Rectal smooth muscle tissue (tissue), 1 donor: Measurements from ENCODE around the gene NRXN2.

ENCODE experiments used
- H3K27ac ChIP-seq: one replicate; pipeline ENCODE4 v1.7.0; 2013; ENCODE audit warnings: low read depth, low read length, inconsistent platforms
- H3K27me3 ChIP-seq: one replicate; pipeline ENCODE4 v1.7.0; 2013; ENCODE audit warnings: low read length; ENCODE audit not compliant: control insufficient read depth, insufficient read depth
- H3K36me3 ChIP-seq: one replicate; pipeline ENCODE4 v1.7.0; 2013; ENCODE audit warnings: low read length; ENCODE audit not compliant: control insufficient read depth, insufficient read depth
- H3K4me1 ChIP-seq: one replicate; pipeline ENCODE4 v1.7.0; 2013; ENCODE audit warnings: low read length; ENCODE audit not compliant: control insufficient read depth, insufficient read depth
- H3K4me3 ChIP-seq: one replicate; pipeline ENCODE4 v1.7.0; 2013; ENCODE audit warnings: low read length
- H3K9ac ChIP-seq: one replicate; pipeline ENCODE4 v1.7.0; 2013; ENCODE audit warnings: low read length

NRXN2 gene

GRCh38 chr11:64734811-64735724 is 12.1 kb upstream of the NRXN2 start:
- H3K27me3 ChIP-seq, result no peaks in the 10 kb centered on the region
- no peak overlapping the region for H3K9ac ChIP-seq
- H3K27ac ChIP-seq, result no peak overlapping the region
- peaks cover 3% of the 10 kb centered on the region for H3K4me1 ChIP-seq
- peaks cover 5% of the 10 kb centered on the region for H3K36me3 ChIP-seq
- no peak overlapping the region for H3K4me3 ChIP-seq

GRCh38 chr11:64731601-64732000 is 8.6 kb upstream of the NRXN2 start:
- Histone ChIP-seq H3K4me3 (no peak overlapping the region), H3K9ac (no peak overlapping the region), H3K4me1 (peaks cover 3% of the 10 kb centered on the region), H3K27ac (no peak overlapping the region), H3K27me3 (no peaks in the 10 kb centered on the region), H3K36me3 (peaks cover 5% of the 10 kb centered on the region)

DNA sequence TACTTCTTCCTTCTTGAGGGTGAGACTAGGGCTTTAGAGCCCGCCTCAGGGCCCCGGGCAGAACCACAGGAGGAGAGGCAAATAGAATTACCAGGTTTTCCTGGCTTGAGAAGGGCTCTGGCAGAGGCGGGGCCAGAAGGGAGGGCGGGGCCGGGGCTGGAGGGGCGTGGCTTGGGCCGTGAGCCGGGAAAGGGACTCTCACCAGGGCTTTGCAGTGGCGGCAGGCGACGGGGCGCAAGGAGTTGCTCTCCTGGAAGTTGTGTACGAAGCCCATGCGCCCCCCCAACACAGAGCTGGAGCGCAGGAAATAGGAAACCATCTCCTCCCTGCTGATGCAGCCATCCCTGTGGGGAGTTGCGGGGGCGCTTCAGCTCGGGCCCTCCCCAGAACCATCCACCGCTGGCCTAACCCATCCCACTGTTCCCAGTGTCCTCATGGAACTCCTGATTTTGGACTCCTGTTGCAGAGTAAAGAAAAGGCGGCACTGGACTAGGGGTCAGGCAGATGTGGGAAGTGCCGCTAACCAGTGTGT is 6.9 kb upstream of the NRXN2 start:
- H3K9ac ChIP-seq, result no peak overlapping the region
- H3K27me3 ChIP-seq, result no peaks in the 10 kb centered on the region
- peaks cover 5% of the 10 kb centered on the region for H3K36me3 ChIP-seq
- H3K4me1 ChIP-seq, result peaks cover 3% of the 10 kb centered on the region
- H3K27ac ChIP-seq, result no peak overlapping the region
- H3K4me3 ChIP-seq, result no peak overlapping the region

DNA sequence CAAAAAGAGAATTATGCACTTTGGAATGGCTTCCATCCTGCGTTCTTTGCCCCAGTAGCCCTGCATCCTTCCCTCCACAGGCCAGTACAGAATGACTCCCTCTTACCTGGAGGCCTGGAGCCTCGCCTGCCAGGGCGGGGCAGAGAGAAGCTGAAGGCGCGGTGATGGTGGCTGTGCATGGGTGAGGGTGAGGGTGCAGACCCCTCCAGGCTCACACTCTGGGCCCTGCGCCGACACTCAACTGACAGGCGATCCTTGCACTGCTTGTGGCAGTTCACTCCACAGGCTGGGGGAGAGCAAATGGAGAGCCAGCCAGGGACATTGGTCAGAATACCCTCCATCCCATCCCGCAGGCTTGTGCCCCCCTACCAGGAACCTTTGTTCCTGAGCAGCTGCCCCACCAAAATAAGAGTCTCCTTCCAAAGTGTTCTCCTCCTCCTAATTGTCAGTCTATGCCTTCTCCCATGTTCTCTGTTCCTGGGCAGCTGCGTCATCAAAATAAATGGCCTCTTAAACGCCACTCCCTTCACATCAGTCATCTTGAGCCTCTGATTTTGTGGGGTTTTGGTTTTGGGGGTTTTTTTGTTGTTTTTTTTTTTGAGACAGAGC is 5.9 kb upstream of the NRXN2 start:
- Histone ChIP-seq H3K27ac (no peak overlapping the region), H3K4me3 (no peak overlapping the region), H3K27me3 (no peaks in the 10 kb centered on the region), H3K4me1 (peaks cover 3% of the 10 kb centered on the region), H3K9ac (no peak overlapping the region), H3K36me3 (peaks cover 5% of the 10 kb centered on the region)

- peaks cover 5% of the 10 kb centered on the region for H3K36me3 ChIP-seq
- no peak overlapping the region for H3K27ac ChIP-seq
- H3K4me3 ChIP-seq, result no peak overlapping the region
- H3K27me3 ChIP-seq, result no peaks in the 10 kb centered on the region
- H3K4me1 ChIP-seq, result peaks cover 3% of the 10 kb centered on the region
- H3K9ac ChIP-seq, result no peak overlapping the region
Observed at GRCh38 chr11:64726867-64727530, 4.0 kb upstream of the NRXN2 start.

- Histone ChIP-seq H3K4me1 (peaks cover 3% of the 10 kb centered on the region), H3K27ac (no peak overlapping the region), H3K36me3 (peaks cover 5% of the 10 kb centered on the region), H3K9ac (no peak overlapping the region), H3K4me3 (no peak overlapping the region), H3K27me3 (peaks cover 7% of the 10 kb centered on the region)
Observed at GRCh38 chr11:64726211-64726641, 3.2 kb upstream of the NRXN2 start.

GRCh38 chr11:64724863-64725532 is 2.0 kb upstream of the NRXN2 start:
- Histone ChIP-seq H3K4me3 (no peak overlapping the region), H3K27me3 (peaks cover 16% of the 10 kb centered on the region), H3K36me3 (peaks cover 3% of the 10 kb centered on the region), H3K27ac (no peak overlapping the region), H3K9ac (no peak overlapping the region), H3K4me1 (no peaks in the 10 kb centered on the region)

DNA sequence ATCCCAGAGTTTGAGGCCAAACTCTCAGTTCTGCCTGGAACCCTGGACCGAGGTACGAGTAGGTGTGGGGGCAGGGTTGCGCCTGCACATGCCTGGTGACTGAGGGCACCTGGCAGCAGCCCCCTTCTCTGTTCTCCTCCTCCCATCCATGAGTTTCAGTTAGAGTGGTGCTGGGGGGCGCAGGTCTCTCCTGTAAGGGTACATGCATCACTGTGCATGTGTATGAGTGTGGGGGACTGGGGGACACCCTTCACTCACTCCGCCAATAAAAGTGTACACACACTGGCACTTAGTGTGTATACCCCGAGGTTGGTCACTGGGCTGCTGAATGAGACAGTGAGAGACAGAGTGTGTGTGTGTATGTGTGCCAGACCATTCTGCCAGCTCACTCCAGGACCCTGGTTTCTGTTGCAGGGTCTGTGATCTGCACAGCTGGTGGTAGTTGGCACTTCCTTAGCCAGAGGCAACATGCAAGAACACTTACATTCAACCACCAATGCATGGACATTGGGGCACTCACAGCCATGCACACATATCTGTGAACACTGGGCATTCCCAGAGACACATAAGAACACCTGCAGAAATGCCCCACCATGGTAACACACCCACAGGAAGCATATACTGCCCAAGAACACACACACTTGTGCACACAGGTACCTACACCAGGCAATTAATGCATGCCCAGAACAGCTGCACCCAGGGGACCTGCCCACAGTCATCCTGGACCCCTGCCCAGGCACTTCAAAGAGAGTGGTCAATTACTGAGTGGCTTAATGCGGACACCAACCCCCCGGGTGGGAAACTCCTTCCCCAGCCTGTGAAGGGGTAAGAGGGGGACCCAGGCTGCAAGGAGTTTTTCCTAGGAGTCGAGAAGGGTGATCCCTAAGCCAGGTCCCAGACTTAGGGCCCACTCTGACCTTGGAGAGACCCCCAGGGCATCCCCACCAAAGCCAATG is 1.2 kb upstream of the NRXN2 start:
- Histone ChIP-seq H3K9ac (no peak overlapping the region), H3K27ac (no peak overlapping the region), H3K4me1 (no peaks in the 10 kb centered on the region), H3K27me3 (peaks cover 19% of the 10 kb centered on the region), H3K4me3 (no peak overlapping the region), H3K36me3 (peaks cover 3% of the 10 kb centered on the region)

DNA sequence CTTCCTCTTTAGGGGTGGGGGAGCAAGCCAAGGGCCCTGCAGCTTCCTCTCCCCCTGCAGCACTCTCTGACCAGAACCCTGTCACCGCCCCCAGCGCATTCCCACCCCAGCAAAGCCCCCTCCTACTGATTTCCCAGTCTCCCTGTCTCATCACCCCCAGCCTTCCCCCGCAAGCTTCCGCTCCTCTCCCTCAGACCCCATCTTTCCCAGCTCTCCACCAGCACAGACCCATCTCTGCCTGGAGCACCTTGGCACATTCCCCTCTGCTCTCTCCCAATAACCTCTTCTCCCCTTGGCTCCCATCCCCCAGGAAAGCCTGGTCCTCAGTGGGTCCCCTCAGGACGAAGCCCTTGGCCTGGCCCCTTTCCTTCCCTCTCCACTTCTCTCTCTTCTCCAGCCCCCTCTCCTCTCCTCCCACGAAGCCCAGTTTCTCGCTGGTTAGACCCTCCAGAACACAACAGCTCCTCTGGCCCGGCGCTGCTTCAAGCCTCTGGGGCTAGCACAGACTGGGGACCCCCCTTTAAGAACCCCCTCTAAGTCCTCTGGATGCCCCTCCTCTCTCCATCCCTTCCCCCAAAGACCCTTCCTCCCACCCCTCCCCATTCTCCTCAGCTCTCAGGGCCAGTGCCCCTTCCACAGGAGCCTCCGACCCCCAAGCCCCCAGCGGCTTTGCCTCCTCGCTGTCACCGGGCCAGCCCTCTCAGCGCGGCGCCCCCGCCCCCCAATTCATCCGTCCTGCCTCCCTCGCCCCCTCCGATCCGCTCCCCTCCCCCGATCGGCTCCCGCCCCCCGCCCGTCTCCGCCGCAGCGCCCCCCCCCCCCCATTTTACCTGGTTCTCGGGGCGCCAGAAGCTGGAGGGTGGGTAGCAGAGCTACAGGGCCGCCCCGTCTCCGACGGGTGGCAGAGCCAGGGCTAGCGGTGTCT is 594 bp downstream of the NRXN2 start:
- H3K36me3 ChIP-seq, result peaks cover 3% of the 10 kb centered on the region
- H3K9ac ChIP-seq, result no peak overlapping the region
- peaks cover 24% of the 10 kb centered on the region for H3K27me3 ChIP-seq
- no peak overlapping the region for H3K27ac ChIP-seq
- no peaks in the 10 kb centered on the region for H3K4me1 ChIP-seq
- H3K4me3 ChIP-seq, result no peak overlapping the region

DNA sequence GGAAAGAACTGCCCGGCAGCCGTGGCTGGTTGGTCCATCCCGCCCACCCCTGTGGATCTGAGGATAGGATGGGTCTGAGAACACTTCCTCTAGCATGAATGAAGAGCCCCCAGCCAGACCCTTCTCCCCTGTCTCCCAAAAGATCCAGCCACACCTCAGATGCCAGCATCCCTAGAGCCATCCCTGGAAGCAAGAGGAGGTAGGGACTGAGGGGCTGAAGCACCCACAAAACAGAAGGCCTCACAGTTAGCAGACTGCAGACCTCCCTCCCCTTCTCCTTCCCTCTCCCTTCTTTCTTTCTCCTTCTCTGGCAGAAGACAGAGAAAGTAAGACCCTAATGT is 1.7 kb downstream of the NRXN2 start:
- Histone ChIP-seq H3K4me3 (no peak overlapping the region), H3K27me3 (peaks cover 32% of the 10 kb centered on the region), H3K27ac (no peak overlapping the region), H3K4me1 (no peaks in the 10 kb centered on the region), H3K36me3 (no peaks in the 10 kb centered on the region), H3K9ac (no peak overlapping the region)
